Neural cell (in vitro differentiated cells): ENCODE results near the gene TOX2. TPM values are rescaled to one million over a fixed set of nuclear protein-coding genes. Genes with fewer than 3 reads are reported as not detected.

Experiments used
- H2AFZ ChIP-seq: fragments of 200-600, 300-800 bp; sonication (generic), shearing (Covaris generic); 2 replicates; pipeline ENCODE4 v1.6.0; 2014; ENCODE audit warnings: low read depth, mild to moderate bottlenecking, antibody characterized with exemption, low read length, moderate library complexity
- H3F3A ChIP-seq: fragments of 200-600 bp; shearing (Covaris generic); 2 replicates; pipeline ENCODE4 v1.6.1; 2016; ENCODE audit warnings: mild to moderate bottlenecking, moderate library complexity, mixed read lengths, antibody characterized with exemption, low read length; ENCODE audit not compliant: insufficient read depth, poor library complexity, severe bottlenecking
- H3K27ac ChIP-seq: fragments of 200-600, 300-800 bp; sonication (generic), shearing (Covaris generic); 2 replicates; pipeline ENCODE4 v1.5.1; 2014; ENCODE audit warnings: mild to moderate bottlenecking, low read length, moderate library complexity
- H3K27me3 ChIP-seq: fragments of 300-800, 200-600 bp; sonication (generic), shearing (Covaris generic); 2 replicates; pipeline ENCODE4 v1.6.0; 2014; ENCODE audit warnings: mild to moderate bottlenecking, low read depth, low read length, moderate library complexity; ENCODE audit not compliant: insufficient read depth
- H3K36me3 ChIP-seq: fragments of 300-800, 200-600 bp; sonication (generic), shearing (Covaris generic); 2 replicates; pipeline ENCODE4 v1.5.1; 2014; ENCODE audit warnings: mild to moderate bottlenecking, antibody characterized with exemption, low read length, moderate library complexity; ENCODE audit not compliant: insufficient read depth
- H3K4me2 ChIP-seq: fragments of 300-800, 200-600 bp; sonication (generic), shearing (Covaris generic); 2 replicates; pipeline ENCODE4 v1.6.0; 2014; ENCODE audit warnings: mild to moderate bottlenecking, low read length
- H3K4me3 ChIP-seq: fragments of 300-800, 200-600 bp; sonication (generic), shearing (Covaris generic); 2 replicates; pipeline ENCODE4 v1.5.1; 2014; ENCODE audit warnings: mild to moderate bottlenecking, low read length, moderate library complexity
- H3K79me2 ChIP-seq: fragments of 200-600 bp; shearing (Covaris generic); replicated peaks from 2 replicates; pipeline ENCODE4 v1.6.0; 2014; ENCODE audit warnings: mild to moderate bottlenecking, low read length, moderate library complexity; ENCODE audit not compliant: insufficient read depth
- H3K9ac ChIP-seq: fragments of 300-800, 200-600 bp; sonication (generic), shearing (Covaris generic); 2 replicates; pipeline ENCODE4 v1.6.1; 2016; ENCODE audit warnings: mild to moderate bottlenecking, low read length, mixed read lengths
- H3K9me2 ChIP-seq: fragments of 200-600 bp; shearing (Covaris generic); 2 replicates; pipeline ENCODE4 v1.6.1; 2016; ENCODE audit warnings: mild to moderate bottlenecking, low read length, mixed read lengths; ENCODE audit not compliant: insufficient read depth
- H3K9me3 ChIP-seq: fragments of 200-600, 300-800 bp; sonication (generic), shearing (Covaris generic); 2 replicates; pipeline ENCODE4 v1.6.1; 2016; ENCODE audit warnings: mild to moderate bottlenecking, mixed run types, low read length, moderate library complexity, mixed read lengths
- H4K20me1 ChIP-seq: fragments of 200-600 bp; shearing (Covaris generic); 2 replicates; pipeline ENCODE4 v1.6.1; 2016; ENCODE audit warnings: mild to moderate bottlenecking, mixed run types; ENCODE audit not compliant: insufficient read depth
- EP300 ChIP-seq: fragments of 450-650 bp; conservative IDR thresholded peaks from 2 replicates; pipeline ENCODE4 v1.6.1; 2014; ENCODE audit warnings: antibody characterized with exemption, mild to moderate bottlenecking, moderate library complexity; ENCODE audit not compliant: poor library complexity, severe bottlenecking
- EZH2 ChIP-seq: fragments of 200-600, 300-800 bp; shearing (Covaris generic), sonication (generic); IDR thresholded peaks from 2 replicates; pipeline ENCODE4 v1.6.1; 2014; ENCODE audit warnings: antibody characterized with exemption, low read length, borderline replicate concordance, mild to moderate bottlenecking; ENCODE audit not compliant: insufficient read depth, poor library complexity, severe bottlenecking
- MXI1 ChIP-seq: fragments of 450-650 bp; conservative IDR thresholded peaks from 2 replicates; pipeline ENCODE4 v1.6.1; 2014; ENCODE audit warnings: antibody characterized with exemption, mild to moderate bottlenecking; ENCODE audit not compliant: poor library complexity, severe bottlenecking
- POLR2AphosphoS5 ChIP-seq: IDR thresholded peaks from 2 replicates; pipeline ENCODE4 v1.6.1; 2012
- RAD21 ChIP-seq: fragments of 450-650 bp; conservative IDR thresholded peaks from 2 replicates; pipeline ENCODE4 v1.6.1; 2014; ENCODE audit warnings: antibody characterized with exemption, mild to moderate bottlenecking, moderate library complexity
- SMC3 ChIP-seq: fragments of 450-650 bp; conservative IDR thresholded peaks from 2 replicates; pipeline ENCODE4 v1.6.1; 2014; ENCODE audit warnings: antibody characterized with exemption, mild to moderate bottlenecking, moderate library complexity; ENCODE audit not compliant: poor library complexity
- TAF1 ChIP-seq: IDR thresholded peaks from 2 replicates; pipeline ENCODE4 v1.6.1; 2012; ENCODE audit warnings: low read depth
- polyA plus RNA-seq: library from polyadenylated mRNA; depleted of rRNA; stranded (reverse); fragments of >200 nt; gene quantifications from 2 replicates; pipeline ENCODE4 v1.2.3, GENCODE V29; 2014
- TF ChIP-seq, protein P1 (sequence below): fragments of 450-650 bp; IDR thresholded peaks from 2 replicates; pipeline ENCODE4 v1.5.1; 2014; ENCODE audit warnings: antibody characterized with exemption, mild to moderate bottlenecking, moderate library complexity; ENCODE audit not compliant: poor library complexity, severe bottlenecking
- TF ChIP-seq, protein P2 (sequence below): IDR thresholded peaks from 2 replicates; pipeline ENCODE4 v1.6.1; 2012; ENCODE audit warnings: borderline replicate concordance

The TOX2 gene
- polyA plus RNA-seq, 1 donor from 2014 or later = 0.89 TPM

DNA sequence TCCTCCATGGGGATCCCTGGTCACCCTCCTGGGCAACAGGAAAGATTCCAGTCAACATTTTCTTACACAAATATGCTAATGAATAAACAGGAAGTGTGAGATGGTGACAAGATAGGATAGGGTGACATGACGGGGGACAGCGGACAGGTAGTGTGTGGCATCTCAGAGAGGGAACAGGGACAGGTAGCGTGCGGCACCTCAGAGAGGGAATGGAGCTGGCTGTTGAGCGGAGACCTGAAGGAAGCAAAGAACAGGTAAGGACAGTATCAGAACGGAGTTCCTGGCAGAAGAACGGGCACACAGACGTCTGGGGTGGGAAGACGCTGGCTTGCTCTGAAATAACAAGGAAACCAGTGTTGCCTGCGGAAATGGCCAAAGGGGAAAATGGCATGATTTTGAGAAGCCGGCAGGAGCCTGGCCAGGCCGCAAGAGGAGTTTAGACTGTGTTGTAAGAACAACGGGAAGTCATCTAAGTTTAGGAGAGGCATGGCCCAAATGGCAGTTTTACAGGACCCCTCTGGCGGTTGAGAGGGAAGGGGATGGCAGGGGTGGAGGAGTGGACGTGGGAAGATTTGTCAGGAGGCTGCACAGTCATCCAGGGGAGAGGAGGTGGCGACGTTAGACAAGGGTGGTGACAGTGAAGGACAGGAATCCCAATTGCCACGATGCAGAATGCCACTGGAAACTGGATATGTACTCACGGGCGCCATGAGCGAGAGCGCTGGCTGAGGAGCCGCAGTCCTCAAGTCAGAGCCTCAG, 160.7 kb downstream of the TOX2 start:
- Histone ChIP-seq H4K20me1 (no peaks in the 10 kb centered on the region), H3K9me3 (no peaks in the 10 kb centered on the region), H3K79me2 (no peaks in the 10 kb centered on the region), H3F3A (no peaks in the 10 kb centered on the region), H3K36me3 (no peaks in the 10 kb centered on the region), H2AFZ (no peak overlapping the region), H3K4me3 (no peak overlapping the region), H3K4me2 (no peak overlapping the region), H3K27me3 (no peaks in the 10 kb centered on the region), H3K9ac (no peak overlapping the region), H3K27ac (no peak overlapping the region), H3K9me2 (no peaks in the 10 kb centered on the region)
- TF ChIP-seq TAF1 = no peak
- no peak for TF ChIP-seq MXI1
- TF ChIP-seq EP300 = no peak
- TF ChIP-seq EZH2 = no peak
- no peak for TF ChIP-seq POLR2AphosphoS5
- TF ChIP-seq, protein P1, sequence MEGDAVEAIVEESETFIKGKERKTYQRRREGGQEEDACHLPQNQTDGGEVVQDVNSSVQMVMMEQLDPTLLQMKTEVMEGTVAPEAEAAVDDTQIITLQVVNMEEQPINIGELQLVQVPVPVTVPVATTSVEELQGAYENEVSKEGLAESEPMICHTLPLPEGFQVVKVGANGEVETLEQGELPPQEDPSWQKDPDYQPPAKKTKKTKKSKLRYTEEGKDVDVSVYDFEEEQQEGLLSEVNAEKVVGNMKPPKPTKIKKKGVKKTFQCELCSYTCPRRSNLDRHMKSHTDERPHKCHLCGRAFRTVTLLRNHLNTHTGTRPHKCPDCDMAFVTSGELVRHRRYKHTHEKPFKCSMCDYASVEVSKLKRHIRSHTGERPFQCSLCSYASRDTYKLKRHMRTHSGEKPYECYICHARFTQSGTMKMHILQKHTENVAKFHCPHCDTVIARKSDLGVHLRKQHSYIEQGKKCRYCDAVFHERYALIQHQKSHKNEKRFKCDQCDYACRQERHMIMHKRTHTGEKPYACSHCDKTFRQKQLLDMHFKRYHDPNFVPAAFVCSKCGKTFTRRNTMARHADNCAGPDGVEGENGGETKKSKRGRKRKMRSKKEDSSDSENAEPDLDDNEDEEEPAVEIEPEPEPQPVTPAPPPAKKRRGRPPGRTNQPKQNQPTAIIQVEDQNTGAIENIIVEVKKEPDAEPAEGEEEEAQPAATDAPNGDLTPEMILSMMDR = no peak
- TF ChIP-seq SMC3 = no peak
- TF ChIP-seq, protein P2, sequence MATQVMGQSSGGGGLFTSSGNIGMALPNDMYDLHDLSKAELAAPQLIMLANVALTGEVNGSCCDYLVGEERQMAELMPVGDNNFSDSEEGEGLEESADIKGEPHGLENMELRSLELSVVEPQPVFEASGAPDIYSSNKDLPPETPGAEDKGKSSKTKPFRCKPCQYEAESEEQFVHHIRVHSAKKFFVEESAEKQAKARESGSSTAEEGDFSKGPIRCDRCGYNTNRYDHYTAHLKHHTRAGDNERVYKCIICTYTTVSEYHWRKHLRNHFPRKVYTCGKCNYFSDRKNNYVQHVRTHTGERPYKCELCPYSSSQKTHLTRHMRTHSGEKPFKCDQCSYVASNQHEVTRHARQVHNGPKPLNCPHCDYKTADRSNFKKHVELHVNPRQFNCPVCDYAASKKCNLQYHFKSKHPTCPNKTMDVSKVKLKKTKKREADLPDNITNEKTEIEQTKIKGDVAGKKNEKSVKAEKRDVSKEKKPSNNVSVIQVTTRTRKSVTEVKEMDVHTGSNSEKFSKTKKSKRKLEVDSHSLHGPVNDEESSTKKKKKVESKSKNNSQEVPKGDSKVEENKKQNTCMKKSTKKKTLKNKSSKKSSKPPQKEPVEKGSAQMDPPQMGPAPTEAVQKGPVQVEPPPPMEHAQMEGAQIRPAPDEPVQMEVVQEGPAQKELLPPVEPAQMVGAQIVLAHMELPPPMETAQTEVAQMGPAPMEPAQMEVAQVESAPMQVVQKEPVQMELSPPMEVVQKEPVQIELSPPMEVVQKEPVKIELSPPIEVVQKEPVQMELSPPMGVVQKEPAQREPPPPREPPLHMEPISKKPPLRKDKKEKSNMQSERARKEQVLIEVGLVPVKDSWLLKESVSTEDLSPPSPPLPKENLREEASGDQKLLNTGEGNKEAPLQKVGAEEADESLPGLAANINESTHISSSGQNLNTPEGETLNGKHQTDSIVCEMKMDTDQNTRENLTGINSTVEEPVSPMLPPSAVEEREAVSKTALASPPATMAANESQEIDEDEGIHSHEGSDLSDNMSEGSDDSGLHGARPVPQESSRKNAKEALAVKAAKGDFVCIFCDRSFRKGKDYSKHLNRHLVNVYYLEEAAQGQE = no peak
- no peak for TF ChIP-seq RAD21

DNA sequence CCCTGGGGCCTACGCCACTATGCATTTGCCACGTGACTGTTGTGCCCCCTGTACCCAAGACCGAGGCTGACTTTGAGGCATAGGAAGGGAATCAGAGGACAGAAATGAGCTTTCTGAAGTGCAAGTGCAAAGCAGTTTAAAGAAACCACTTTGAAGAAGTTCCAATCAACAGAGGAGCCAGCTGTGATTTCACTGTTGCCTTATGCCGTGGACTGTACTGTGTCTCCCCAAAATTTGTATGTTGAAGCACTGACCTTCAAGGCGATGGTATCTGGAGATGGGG, 161.2 kb downstream of the TOX2 start:
- Histone ChIP-seq H3K79me2 (no peaks in the 10 kb centered on the region), H3K9me3 (no peaks in the 10 kb centered on the region), H4K20me1 (no peaks in the 10 kb centered on the region), H3K4me2 (no peak overlapping the region), H3K4me3 (no peak overlapping the region), H3K36me3 (no peaks in the 10 kb centered on the region), H2AFZ (no peak overlapping the region), H3K27ac (no peak overlapping the region), H3K27me3 (no peaks in the 10 kb centered on the region), H3K9me2 (no peaks in the 10 kb centered on the region), H3F3A (no peaks in the 10 kb centered on the region), H3K9ac (no peak overlapping the region)
- TF ChIP-seq EZH2 = no peak
- TF ChIP-seq, protein P2 = no peak
- TF ChIP-seq TAF1 = no peak
- no peak for TF ChIP-seq MXI1
- TF ChIP-seq RAD21 = no peak
- TF ChIP-seq EP300 = no peak
- no peak for TF ChIP-seq SMC3
- TF ChIP-seq POLR2AphosphoS5 = no peak
- TF ChIP-seq, protein P1 = no peak
